Choroid plexus epithelial cell (primary cell): Measurements from ENCODE around the gene TRAP1.

ENCODE experiments used
- DNase-seq: peaks from one replicate; pipeline ENCODE4 v3.0.0-alpha.2; 2010; ENCODE audit warnings: low read depth
- H3K4me3 ChIP-seq: 2 replicates; pipeline ENCODE4 v1.5.1; 2011; ENCODE audit warnings: low read depth, mild to moderate bottlenecking, control low read depth, low read length, moderate library complexity
- CTCF ChIP-seq: conservative IDR thresholded peaks from 2 replicates; pipeline ENCODE4 v1.5.1; 2011; ENCODE audit warnings: low read depth, mild to moderate bottlenecking, control low read depth, inconsistent platforms, low read length, moderate library complexity

TRAP1 gene

GRCh38 chr16:3731126-3731935 lies 14.0 kb upstream of the TRAP1 start:
- no peak overlapping the region for H3K4me3 ChIP-seq
- no peak for TF ChIP-seq CTCF
- no peak for DNase-seq

- no peak for TF ChIP-seq CTCF
- no peak overlapping the region for H3K4me3 ChIP-seq
- DNase-seq: no peak
These were observed 13.1 kb upstream of the TRAP1 start for GRCh38 chr16:3730161-3731125.

GRCh38 chr16:3729161-3730112 lies 12.1 kb upstream of the TRAP1 start:
- DNase-seq: no peak
- TF ChIP-seq CTCF: no peak
- H3K4me3 ChIP-seq: no peak overlapping the region

GRCh38 chr16:3728424-3729160 lies 11.3 kb upstream of the TRAP1 start:
- DNase-seq: no peak
- no peak for TF ChIP-seq CTCF
- no peak overlapping the region for H3K4me3 ChIP-seq

GRCh38 chr16:3727806-3728381 lies 10.6 kb upstream of the TRAP1 start:
- TF ChIP-seq CTCF: no peak
- no peak for DNase-seq
- H3K4me3 ChIP-seq: no peak overlapping the region
